Cardiac muscle cell (in vitro differentiated cells and primary cell): Measurements from ENCODE around the gene AP1AR. TPM values are rescaled to one million over a fixed set of nuclear protein-coding genes. Genes with fewer than 3 reads are reported as not detected.
"Not testable (repeated sequence)": the region's sequence is repeated elsewhere in the genome, so short reads cannot be mapped to it uniquely, and the experiment has no call there.

Experiments
- DNase-seq, 2 donors: peaks; one replicate each; pipeline versions ENCODE4 v3.0.0 to v3.0.0-alpha.2; 2010 to 2017; ENCODE audit warnings: low read depth in 1 of 2, low spot score in 1 of 2
- H3K27ac ChIP-seq: fragments of 200-600 bp; sonication (generic); 2 replicates; pipeline ENCODE4 v1.5.1; 2016
- H3K27me3 ChIP-seq: fragments of 200-600 bp; sonication (generic); 2 replicates; pipeline ENCODE4 v1.6.0; 2016; ENCODE audit warnings: control low read depth
- H3K36me3 ChIP-seq: fragments of 200-600 bp; sonication (generic); 2 replicates; pipeline ENCODE4 v1.5.1; 2016; ENCODE audit warnings: control low read depth
- H3K4me1 ChIP-seq: fragments of 200-600 bp; sonication (generic); 2 replicates; pipeline ENCODE4 v1.8.1; 2017; ENCODE audit warnings: low read depth, mild to moderate bottlenecking, mixed run types
- H3K4me3 ChIP-seq: fragments of 200-600 bp; sonication (generic); 2 replicates; pipeline ENCODE4 v1.5.1; 2016; ENCODE audit warnings: mild to moderate bottlenecking
- H3K9me3 ChIP-seq: fragments of 200-600 bp; sonication (generic); 2 replicates; pipeline ENCODE4 v1.5.1; 2017; ENCODE audit warnings: low read depth, mild to moderate bottlenecking, control low read depth
- CTCF ChIP-seq: IDR thresholded peaks from 2 replicates; pipeline ENCODE4 v1.5.1; 2012; ENCODE audit warnings: low read depth, mild to moderate bottlenecking, low read length
- polyA plus RNA-seq: library from polyadenylated mRNA; unstranded; fragments of >200 nt; fragmentation: Nextera tagmentation; extraction: Ambion mirVana; gene quantifications from 2 replicates; pipeline ENCODE4 v1.2.1, GENCODE V29; 2016
- total RNA-seq: library from RNA; depleted of rRNA; stranded (reverse); fragments of >200 nt; gene quantifications from 2 replicates; pipeline ENCODE4 v1.2.3, GENCODE V29; 2016

The AP1AR gene
- total and polyA plus RNA-seq, 2 experiments from 2014 or later = 21.7 to 28.0 TPM

DNA sequence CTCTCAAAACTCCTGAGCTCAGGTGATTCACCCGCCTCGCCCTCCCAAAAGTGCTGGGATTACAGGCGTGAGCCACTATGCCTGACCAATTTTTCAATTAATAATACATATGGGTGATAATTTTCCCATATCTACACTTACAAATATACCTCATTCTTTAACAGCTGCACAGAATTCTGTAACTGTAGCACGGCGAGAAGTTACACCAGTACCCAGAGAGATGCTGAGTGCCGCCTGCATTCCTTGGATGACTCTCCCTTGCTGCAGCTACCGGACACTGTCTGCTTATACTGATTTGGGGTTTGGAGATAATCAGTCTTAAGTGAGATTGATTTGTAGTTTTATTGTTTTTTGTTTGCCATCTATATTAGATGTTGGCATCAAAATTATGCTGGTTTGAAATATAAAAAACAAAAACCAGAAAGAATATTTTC lies 48.3 kb downstream of the AP1AR start:
- Histone ChIP-seq H3K4me1 (peaks cover 13% of the 10 kb centered on the region), H3K9me3 (no peaks in the 10 kb centered on the region), H3K36me3 (no peaks in the 10 kb centered on the region), H3K4me3 (no peak overlapping the region), H3K27ac (no peak overlapping the region), H3K27me3 (no peaks in the 10 kb centered on the region)
- TF ChIP-seq CTCF = no peak
- DNase-seq = peak; percentile 11 to 23

GRCh38 chr4:112280386-112281056 lies 48.9 kb downstream of the AP1AR start:
- Histone ChIP-seq H3K27me3 (no peaks in the 10 kb centered on the region), H3K9me3 (no peaks in the 10 kb centered on the region), H3K4me1 (peaks cover 14% of the 10 kb centered on the region), H3K27ac (no peak overlapping the region), H3K36me3 (no peaks in the 10 kb centered on the region), H3K4me3 (no peak overlapping the region)
- TF ChIP-seq CTCF = no peak
- no peak for DNase-seq

DNA sequence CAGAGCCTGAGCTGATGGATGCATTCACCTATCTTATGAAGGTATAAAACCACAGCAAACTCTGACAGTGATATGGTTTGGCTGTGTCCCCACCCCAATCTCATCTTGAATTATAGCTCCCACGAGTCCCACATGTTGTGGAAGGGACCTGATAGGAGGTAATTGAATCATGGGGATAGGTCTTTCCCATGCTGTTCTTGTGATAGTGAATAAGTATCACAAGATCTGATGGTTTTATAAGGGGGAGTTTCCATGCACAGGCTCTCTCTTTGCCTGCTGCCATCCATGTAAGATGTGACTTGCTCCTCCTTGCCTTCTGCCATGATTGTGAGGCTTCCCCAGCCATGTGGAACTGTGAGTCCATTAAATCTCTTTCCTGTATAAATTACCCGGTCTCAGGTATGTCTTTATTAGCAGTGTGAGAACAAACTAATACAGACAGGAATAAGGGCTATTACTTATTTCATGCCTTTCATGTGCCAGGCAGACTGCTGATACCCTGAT lies 50.4 kb downstream of the AP1AR start:
- not testable (repeated sequence) for DNase-seq, H3K9me3 ChIP-seq, H3K27ac ChIP-seq, H3K36me3 ChIP-seq, H3K4me3 ChIP-seq, H3K27me3 ChIP-seq
- H3K4me1 ChIP-seq = peaks cover 14% of the 10 kb centered on the region

GRCh38 chr4:112282860-112283667 lies 51.5 kb downstream of the AP1AR start:
- no peak for DNase-seq
- Histone ChIP-seq H3K27me3 (no peaks in the 10 kb centered on the region), H3K4me1 (peaks cover 14% of the 10 kb centered on the region), H3K4me3 (no peak overlapping the region), H3K9me3 (no peaks in the 10 kb centered on the region), H3K27ac (no peak overlapping the region), H3K36me3 (no peaks in the 10 kb centered on the region)
- TF ChIP-seq CTCF = no peak

DNA sequence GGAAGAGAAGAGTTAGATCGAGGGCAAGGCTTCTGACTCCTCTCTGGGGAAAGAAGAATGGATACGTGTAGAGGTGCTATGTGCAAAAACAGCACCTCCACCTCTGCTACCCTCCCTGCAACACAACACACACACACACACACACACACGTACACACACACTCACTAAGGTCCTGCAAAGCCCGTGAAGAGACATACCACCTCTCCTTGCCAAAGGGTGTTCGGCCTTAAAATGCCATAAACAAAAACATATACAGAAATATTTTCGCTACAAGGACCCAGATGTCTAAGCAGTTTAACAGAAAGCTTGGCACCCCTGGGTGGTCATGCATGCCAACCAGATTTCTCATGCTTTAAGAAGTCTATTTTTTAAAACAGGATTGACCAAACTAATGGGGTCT lies 52.6 kb downstream of the AP1AR start:
- Histone ChIP-seq H3K4me1 (peaks cover 10% of the 10 kb centered on the region), H3K36me3 (no peaks in the 10 kb centered on the region), H3K27ac (no peak overlapping the region), H3K4me3 (peak overlapping the region; percentile 81), H3K27me3 (no peaks in the 10 kb centered on the region), H3K9me3 (no peaks in the 10 kb centered on the region)
- TF ChIP-seq CTCF = no peak
- DNase-seq = peak in 1 of 2 donors; percentile 22
